ENCODE results near the gene TRIM59.

The TRIM59 gene

DNA sequence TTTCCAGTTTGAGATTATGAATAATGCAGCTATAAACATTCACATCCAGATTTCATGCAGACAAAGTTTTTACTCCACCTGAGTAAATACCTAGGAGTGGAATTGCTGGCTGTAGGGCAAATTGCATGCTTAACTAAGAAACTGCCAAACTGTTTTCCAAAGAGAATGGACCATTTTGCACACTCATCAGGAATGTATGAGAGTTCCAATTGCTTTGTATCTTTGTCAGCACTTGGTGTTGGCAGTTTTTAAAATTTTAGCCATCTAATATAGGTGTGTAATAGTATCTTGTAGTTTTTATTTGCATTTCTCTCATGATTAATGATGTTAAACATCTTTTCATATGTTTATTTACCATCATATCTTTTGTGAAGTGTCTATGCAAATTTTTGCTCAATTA lies 40.6 kb upstream of the TRIM59 start:
- TF ChIP-seq SPI1 (IDR thresholded peaks at IDR 0.05; ENCODE audit: borderline replicate concordance, low read depth) (no peak), POLR2AphosphoS5 (IDR thresholded peaks at IDR 0.05; ENCODE audit: low read depth) (no peak), GABPA (IDR thresholded peaks at IDR 0.05; ENCODE audit: low read depth) (no peak), CTCF (IDR thresholded peaks at IDR 0.05; ENCODE audit: insufficient read depth, low read length) (no peak), REST (IDR thresholded peaks at IDR 0.05; ENCODE audit: insufficient replicate concordance, low read depth) (no peak)
- Histone ChIP-seq H3K27me3 (ENCODE audit: insufficient read depth, poor library complexity, severe bottlenecking) (no peaks in the 10 kb centered on the region), H3K4me3 (replicated peaks; ENCODE audit: insufficient read depth, low read length) (no peak overlapping the region), H3K27ac (replicated peaks) (no peak overlapping the region)
- no peak for DNase-seq (ENCODE audit: low read depth in 1 of 2, low spot score in 1 of 2)

- no peak overlapping the region for H3K27ac ChIP-seq (replicated peaks)
- H3K4me3 ChIP-seq (replicated peaks; ENCODE audit: insufficient read depth, low read length) = no peak overlapping the region
- no peak for TF ChIP-seq GABPA (IDR thresholded peaks at IDR 0.05; ENCODE audit: low read depth)
- TF ChIP-seq CTCF (IDR thresholded peaks at IDR 0.05; ENCODE audit: insufficient read depth, low read length) = peak; percentile 21
- DNase-seq (ENCODE audit: low read depth in 1 of 2, low spot score in 1 of 2) = no peak
- no peaks in the 10 kb centered on the region for H3K27me3 ChIP-seq (ENCODE audit: insufficient read depth, poor library complexity, severe bottlenecking)
Observed at GRCh38 chr3:160486459-160486869, 36.9 kb upstream of the TRIM59 start.

GRCh38 chr3:160482796-160483195 lies 33.2 kb upstream of the TRIM59 start:
- TF ChIP-seq REST (IDR thresholded peaks at IDR 0.05; ENCODE audit: insufficient replicate concordance, low read depth) (no peak), GABPA (IDR thresholded peaks at IDR 0.05; ENCODE audit: low read depth) (no peak), POLR2AphosphoS5 (IDR thresholded peaks at IDR 0.05; ENCODE audit: low read depth) (no peak), SPI1 (IDR thresholded peaks at IDR 0.05; ENCODE audit: borderline replicate concordance, low read depth) (no peak), CTCF (IDR thresholded peaks at IDR 0.05; ENCODE audit: insufficient read depth, low read length) (no peak)
- H3K4me3 ChIP-seq (replicated peaks; ENCODE audit: insufficient read depth, low read length) = no peak overlapping the region
- H3K27ac ChIP-seq (replicated peaks) = no peak overlapping the region
- DNase-seq (ENCODE audit: low read depth in 1 of 2, low spot score in 1 of 2) = no peak
- no peaks in the 10 kb centered on the region for H3K27me3 ChIP-seq (ENCODE audit: insufficient read depth, poor library complexity, severe bottlenecking)

DNA sequence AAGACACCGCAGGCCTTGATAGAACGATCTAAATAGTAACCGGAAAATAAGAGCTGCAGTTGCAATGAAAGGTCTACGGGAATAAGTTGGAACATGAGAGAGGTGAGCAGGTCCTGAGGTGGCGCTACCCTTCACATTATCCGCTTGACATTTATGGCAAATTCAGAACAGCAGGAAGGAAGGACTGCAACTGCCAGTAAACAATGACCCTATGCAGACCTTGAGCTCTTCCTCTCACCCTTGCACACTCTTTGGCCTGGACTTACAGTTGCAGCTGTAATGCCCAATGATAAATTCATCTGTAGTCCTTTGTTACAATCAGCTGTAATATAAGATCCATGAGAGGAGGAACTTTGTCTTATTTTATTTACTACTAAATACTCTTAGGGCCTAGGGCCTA lies 32.3 kb upstream of the TRIM59 start:
- H3K27ac ChIP-seq (replicated peaks) = no peak overlapping the region
- H3K27me3 ChIP-seq (ENCODE audit: insufficient read depth, poor library complexity, severe bottlenecking) = no peaks in the 10 kb centered on the region
- no peak overlapping the region for H3K4me3 ChIP-seq (replicated peaks; ENCODE audit: insufficient read depth, low read length)
- no peak for DNase-seq (ENCODE audit: low read depth in 1 of 2, low spot score in 1 of 2)
- TF ChIP-seq GABPA (IDR thresholded peaks at IDR 0.05; ENCODE audit: low read depth) (no peak), REST (IDR thresholded peaks at IDR 0.05; ENCODE audit: insufficient replicate concordance, low read depth) (no peak), CTCF (IDR thresholded peaks at IDR 0.05; ENCODE audit: insufficient read depth, low read length) (no peak), SPI1 (IDR thresholded peaks at IDR 0.05; ENCODE audit: borderline replicate concordance, low read depth) (no peak), POLR2AphosphoS5 (IDR thresholded peaks at IDR 0.05; ENCODE audit: low read depth) (no peak)
